GM04504 (cell line): Measurements from ENCODE around the gene KTN1.

Source experiments
- DNase-seq: peaks from one replicate; pipeline ENCODE4 v3.0.0-alpha.2; 2012; ENCODE audit warnings: low read depth

KTN1 gene

GRCh38 chr14:55681096-55681495 is 101.1 kb downstream of the KTN1 start:
- no peak for DNase-seq

DNA sequence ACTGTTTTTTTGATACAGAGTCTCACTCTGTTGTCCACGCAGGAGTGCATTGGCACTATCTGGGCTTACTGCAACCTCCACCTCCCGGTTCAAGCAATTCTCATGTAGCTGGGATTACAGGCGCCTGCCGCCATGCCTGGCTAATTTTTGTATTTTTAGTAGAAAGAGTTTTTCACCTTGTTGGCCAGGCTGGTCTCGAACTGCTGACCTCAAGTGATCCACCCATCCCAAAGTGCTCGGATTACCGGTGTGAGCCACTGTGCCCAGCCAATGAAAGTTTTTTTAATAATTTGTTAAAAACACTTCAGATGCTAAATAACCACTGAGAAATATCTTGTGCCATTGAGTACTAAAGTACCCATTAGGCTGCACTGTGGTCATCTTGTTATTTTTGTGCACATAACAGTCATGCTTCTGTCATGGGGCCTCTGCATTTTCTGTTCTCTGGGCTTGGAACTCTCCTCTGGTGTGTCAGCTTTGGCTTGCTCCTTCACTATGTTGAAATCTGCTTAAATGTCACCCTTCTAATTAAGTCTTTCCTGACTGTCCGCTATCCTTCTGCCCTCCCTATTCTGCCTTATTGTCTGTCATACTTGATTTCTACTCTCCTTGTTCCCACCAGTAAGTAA is 105.1 kb downstream of the KTN1 start:
- DNase-seq, result no peak

DNA sequence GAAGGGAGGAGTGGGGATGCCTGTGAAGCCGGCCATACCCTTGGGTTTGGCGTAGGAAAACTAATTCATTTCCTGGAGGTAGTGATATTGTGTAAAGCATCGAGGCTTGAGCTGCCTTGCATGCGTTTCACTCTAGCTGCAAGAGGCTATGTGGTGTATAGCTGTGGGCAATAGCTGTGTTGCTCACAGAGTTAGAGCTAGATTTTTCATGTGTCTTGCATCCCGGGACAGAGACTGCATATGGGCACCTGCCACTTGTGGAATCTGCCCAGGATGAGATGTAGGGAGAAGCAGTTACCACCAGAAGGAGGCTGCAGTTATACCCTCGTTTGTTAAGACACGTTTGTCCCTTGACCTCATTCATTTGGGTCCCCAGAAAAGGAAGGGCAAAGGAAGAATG is 106.7 kb downstream of the KTN1 start:
- no peak for DNase-seq

- no peak for DNase-seq
These were observed 108.6 kb downstream of the KTN1 start for GRCh38 chr14:55688566-55688965.

GRCh38 chr14:55689981-55690871 is 110.2 kb downstream of the KTN1 start:
- no peak for DNase-seq

- no peak for DNase-seq
These were observed 111.7 kb downstream of the KTN1 start for GRCh38 chr14:55691659-55692058.

DNA sequence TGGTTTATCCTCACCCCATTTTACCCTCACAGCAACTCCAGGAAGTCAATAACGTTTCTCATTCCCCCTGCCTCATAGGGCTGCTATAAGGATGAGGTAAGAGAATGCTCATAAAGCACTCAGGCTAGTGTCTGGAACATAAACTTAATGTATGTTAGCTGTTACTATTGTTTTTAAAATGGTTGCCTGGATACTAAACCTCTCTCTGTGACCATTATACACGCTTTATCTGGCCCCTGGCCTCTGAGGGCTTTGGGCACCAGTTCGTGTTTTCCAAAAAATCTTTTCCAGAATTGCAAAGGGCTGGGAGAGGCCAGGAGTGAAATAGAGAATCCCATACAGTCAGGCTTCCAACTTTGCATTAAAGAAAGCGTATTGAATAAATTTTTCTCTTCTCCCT is 113.9 kb downstream of the KTN1 start:
- no peak for DNase-seq

DNA sequence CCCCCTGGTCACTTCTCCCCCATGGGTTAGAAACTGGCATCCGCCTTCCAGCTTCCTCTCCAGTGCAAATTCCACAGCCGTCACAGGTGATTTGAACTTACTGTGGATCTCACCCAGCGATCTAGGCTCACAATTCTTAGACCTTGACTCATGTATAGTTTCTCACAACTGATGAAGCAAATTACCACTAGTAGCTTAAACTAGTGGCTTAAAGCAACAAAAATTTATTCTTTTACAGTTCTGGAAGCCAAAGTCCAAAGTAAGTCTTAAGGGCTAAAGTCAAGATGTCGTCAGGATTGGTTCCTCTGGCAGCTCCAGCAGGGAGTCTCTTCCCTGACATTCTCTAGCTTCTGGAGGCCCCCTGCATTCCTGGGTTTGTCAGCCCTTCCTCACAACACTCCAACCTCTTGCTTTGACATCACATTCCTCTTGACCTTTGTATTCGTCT is 117.4 kb downstream of the KTN1 start:
- DNase-seq, result no peak

- no peak for DNase-seq
These were observed 118.0 kb downstream of the KTN1 start for GRCh38 chr14:55698051-55698450.

DNA sequence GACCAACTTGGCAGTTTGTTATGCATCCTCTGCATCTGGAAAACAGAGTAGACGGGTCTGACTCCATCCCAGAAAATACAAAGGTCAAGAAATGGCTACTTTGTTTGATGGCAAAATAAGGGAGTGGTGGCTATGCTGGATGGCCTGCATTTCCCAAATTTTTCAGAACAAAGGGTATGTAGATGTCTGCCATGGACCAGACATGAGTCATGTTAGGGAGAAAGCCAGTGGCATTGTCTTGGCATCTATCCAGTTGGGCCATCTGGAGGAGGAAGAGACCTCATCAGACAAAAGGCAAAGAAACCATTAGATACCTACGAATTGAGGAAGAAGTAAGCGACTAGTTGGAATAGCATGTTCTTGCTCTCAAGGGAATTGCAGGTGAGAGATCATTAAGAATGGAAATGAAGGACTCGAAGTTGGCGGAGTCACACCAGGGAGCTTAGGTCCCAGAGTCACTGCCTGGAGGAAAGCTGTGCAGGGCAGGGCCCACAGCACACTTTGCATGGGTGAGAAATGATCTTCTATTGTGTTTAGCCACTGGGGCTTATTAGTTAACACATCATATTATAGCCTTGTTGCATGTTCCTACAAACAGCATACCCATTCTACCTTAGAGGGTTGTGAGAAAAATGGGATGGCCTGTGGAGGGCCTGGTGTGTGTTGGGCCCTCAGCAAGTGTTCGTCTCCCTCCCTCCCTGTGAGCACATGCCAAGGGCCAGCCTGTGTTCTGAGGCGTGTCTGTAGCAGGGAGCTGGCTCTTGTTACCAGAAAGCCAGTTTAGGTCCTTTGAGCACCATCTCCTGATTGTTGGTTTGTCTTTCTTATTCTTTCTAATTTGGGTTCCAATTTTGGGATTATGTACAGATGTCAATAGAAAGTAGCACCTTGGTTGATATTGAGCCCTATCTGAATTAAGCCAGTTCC is 119.4 kb downstream of the KTN1 start:
- DNase-seq, result no peak

- no peak for DNase-seq
These were observed 121.6 kb downstream of the KTN1 start for GRCh38 chr14:55701638-55702037.

- DNase-seq, result no peak
These were observed 122.5 kb downstream of the KTN1 start for GRCh38 chr14:55702511-55702910.

DNA sequence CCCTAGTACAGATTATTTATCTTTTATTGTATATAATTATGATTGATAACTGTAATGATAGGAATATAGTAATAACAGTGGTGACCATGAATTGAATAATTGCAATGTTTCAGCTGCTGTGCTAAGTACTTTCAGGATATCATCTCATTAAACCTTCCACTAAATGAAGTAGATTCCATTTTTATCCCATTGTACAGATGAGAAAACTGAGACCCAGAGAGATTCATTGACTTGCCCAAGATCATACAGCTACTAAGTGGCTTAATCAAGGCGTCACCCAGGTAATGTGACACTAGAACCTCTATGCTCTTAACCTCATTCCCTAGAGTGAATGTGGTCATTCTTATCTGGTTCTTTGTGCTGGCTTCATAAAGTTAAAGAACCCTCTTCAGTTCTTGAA is 124.6 kb downstream of the KTN1 start:
- no peak for DNase-seq

- DNase-seq, result no peak
These were observed 125.8 kb downstream of the KTN1 start for GRCh38 chr14:55705651-55706364.

- DNase-seq, result no peak
These were observed 126.3 kb downstream of the KTN1 start for GRCh38 chr14:55706365-55706684.

DNA sequence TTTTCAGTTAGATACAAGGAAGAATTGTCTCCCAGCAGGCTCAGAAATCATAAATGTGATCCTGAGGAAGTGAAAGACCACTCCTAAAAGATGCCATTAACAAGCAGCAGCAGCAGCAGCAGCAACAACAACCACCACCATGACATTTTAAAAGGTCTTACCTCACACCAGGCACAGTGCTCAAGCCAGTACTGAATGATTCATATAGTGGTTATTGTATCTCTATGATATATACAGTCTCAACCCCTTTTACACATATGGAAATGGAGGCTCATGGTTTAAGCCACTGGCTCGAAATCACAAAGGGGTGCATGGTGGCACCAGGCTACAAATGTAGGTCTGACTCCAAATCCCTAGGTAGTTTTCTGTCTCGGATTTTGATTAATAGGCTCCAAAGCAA is 126.9 kb downstream of the KTN1 start:
- no peak for DNase-seq

GRCh38 chr14:55707365-55707804 is 127.4 kb downstream of the KTN1 start:
- DNase-seq, result no peak

GRCh38 chr14:55710506-55711041 is 130.6 kb downstream of the KTN1 start:
- no peak for DNase-seq

- no peak for DNase-seq
These were observed 131.3 kb downstream of the KTN1 start for GRCh38 chr14:55711175-55711811.

GRCh38 chr14:55712491-55712890 is 132.5 kb downstream of the KTN1 start:
- no peak for DNase-seq

DNA sequence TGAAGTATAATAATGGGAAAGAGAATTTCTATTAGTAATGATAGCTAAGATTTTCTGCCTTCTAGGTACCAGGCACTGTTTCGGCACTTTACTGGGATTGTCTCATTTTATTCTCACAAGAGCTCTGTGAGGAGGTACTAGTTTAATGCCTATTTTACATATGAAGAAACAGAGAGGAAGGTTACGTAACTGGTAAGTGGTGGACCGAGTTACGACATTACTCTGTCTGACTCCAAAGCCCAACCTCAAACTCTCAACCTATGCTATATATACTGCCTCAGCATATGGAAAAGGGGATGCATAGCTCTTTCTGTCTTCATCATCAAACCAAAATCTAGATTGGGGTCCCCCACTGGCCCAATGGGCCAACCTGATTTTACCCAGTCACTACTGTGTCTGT is 133.5 kb downstream of the KTN1 start:
- no peak for DNase-seq
